Prostate gland (tissue), 2 donors: ENCODE data around the gene MEDAG.

Experiments used
- CTCF ChIP-seq, 4 experiments: fragments of 200-600 bp in 2 of 4; fragments of 450-650 bp in 2 of 4; sonication (generic) in 2 of 4; IDR thresholded peaks; 1 replicate in 3 of 4; 2 replicates in 1 of 4; pipeline ENCODE4 v1.5.1; 2016 to 2019; ENCODE audit warnings: antibody characterized with exemption in 4 of 4, mild to moderate bottlenecking in 2 of 4, moderate library complexity in 2 of 4
- POLR2A ChIP-seq: fragments of 450-650 bp; IDR thresholded peaks from one replicate; pipeline ENCODE4 v1.6.1; 2016; ENCODE audit warnings: antibody characterized with exemption, mild to moderate bottlenecking

- TF ChIP-seq CTCF (IDR thresholded peaks at IDR 0.05) = no peak
- no peak for TF ChIP-seq POLR2A
Measured at GRCh38 chr13:30905932-30906383, at the start of gene MEDAG.
